SK-N-MC (cell line): ENCODE data around the gene NWD2.

ENCODE experiments used
- DNase-seq: peaks from one replicate; pipeline ENCODE4 v3.0.0-alpha.2; 2011; ENCODE audit warnings: low read depth, low spot score
- H3K27ac ChIP-seq: fragments of 200-600 bp; sonication (generic); 2 replicates; pipeline ENCODE4 v1.5.1; 2016; ENCODE audit warnings: mixed run types
- H3K36me3 ChIP-seq: fragments of 200-600 bp; sonication (generic); 2 replicates; pipeline ENCODE4 v1.6.1; 2017; ENCODE audit warnings: antibody characterized with exemption, low read length, mixed read lengths; ENCODE audit not compliant: insufficient read depth
- H3K4me3 ChIP-seq: fragments of 200-600 bp; sonication (generic); 2 replicates; pipeline ENCODE4 v1.5.1; 2016
- H3K9ac ChIP-seq: fragments of 200-600 bp; sonication (generic); 2 replicates; pipeline ENCODE4 v1.8.0; 2017; ENCODE audit warnings: mixed run types, mixed read lengths; ENCODE audit not compliant: insufficient read length
- H3K9me3 ChIP-seq: fragments of 200-600 bp; sonication (generic); 2 replicates; pipeline ENCODE4 v1.6.1; 2017; ENCODE audit warnings: low read depth, mild to moderate bottlenecking, antibody characterized with exemption, low read length, moderate library complexity, mixed read lengths
- EZH2 ChIP-seq: fragments of 200-600 bp; sonication (generic); IDR thresholded peaks from one replicate; pipeline ENCODE4 v1.6.1; 2017; ENCODE audit warnings: antibody characterized with exemption
- FOXP2 ChIP-seq: optimal IDR thresholded peaks from 2 replicates; pipeline ENCODE3; 2011; ENCODE audit warnings: mild to moderate bottlenecking, moderate library complexity; ENCODE audit not compliant: insufficient read depth; ENCODE audit errors: extremely low read length, control extremely low read depth
- POLR2AphosphoS5 ChIP-seq: IDR thresholded peaks from 2 replicates; pipeline ENCODE4 v1.6.1; 2012; ENCODE audit warnings: mild to moderate bottlenecking, low read depth, low read length, borderline replicate concordance

Gene NWD2

DNA sequence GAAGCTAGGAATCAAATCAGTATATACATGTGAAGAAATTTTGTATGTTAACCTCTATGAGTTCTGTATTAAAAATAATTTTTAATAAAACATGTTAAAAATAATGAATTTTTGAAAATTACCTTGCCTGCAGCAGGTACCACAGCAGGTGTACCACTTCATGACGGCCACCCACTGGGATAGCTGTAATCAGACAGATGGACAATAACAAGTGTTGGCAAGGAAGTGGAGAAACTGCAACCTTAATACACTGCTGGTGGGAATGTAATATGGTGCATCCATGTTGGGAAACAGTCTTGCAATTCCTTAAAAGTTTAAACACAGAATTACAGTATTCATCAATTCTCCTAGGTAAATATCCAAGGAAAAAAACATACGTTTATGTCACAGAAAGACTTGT is 232.1 kb downstream of the NWD2 start:
- TF ChIP-seq FOXP2, result no peak
- Histone ChIP-seq H3K4me3 (no peak overlapping the region), H3K9ac (no peak overlapping the region), H3K36me3 (no peaks in the 10 kb centered on the region), H3K27ac (no peak overlapping the region), H3K9me3 (no peaks in the 10 kb centered on the region)
- no peak for DNase-seq

GRCh38 chr4:37477126-37477525 is 232.6 kb downstream of the NWD2 start:
- no peak overlapping the region for H3K4me3 ChIP-seq
- H3K9me3 ChIP-seq, result no peaks in the 10 kb centered on the region
- H3K27ac ChIP-seq, result no peak overlapping the region
- no peak overlapping the region for H3K9ac ChIP-seq
- H3K36me3 ChIP-seq, result no peaks in the 10 kb centered on the region
- DNase-seq, result no peak
- TF ChIP-seq EZH2 (no peak), FOXP2 (no peak), POLR2AphosphoS5 (no peak)

GRCh38 chr4:37478151-37478550 is 233.6 kb downstream of the NWD2 start:
- no peak for DNase-seq
- no peak overlapping the region for H3K4me3 ChIP-seq
- no peak overlapping the region for H3K9ac ChIP-seq
- H3K27ac ChIP-seq, result no peak overlapping the region
- no peaks in the 10 kb centered on the region for H3K36me3 ChIP-seq
- no peaks in the 10 kb centered on the region for H3K9me3 ChIP-seq
- TF ChIP-seq POLR2AphosphoS5 (no peak), EZH2 (no peak), FOXP2 (no peak)

DNA sequence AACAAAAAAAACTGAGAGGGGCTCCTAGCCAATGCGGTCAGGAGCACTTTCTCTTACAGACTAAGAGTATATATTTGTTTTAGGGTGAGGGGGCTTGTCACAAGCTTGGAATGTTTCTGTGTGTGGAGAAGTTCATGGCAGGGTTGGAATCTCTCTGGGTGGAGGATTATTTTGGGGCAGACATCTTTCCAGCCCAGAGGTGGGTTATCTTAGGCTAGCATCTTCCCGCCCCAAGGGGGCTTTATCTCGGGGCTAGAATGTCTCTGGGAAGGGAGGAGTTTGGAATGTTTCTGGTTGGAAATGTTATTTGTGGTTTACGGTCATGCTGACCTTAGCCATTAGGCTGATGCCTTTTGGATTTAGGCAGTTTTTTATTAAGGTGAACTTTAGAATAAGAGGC is 236.0 kb downstream of the NWD2 start:
- Histone ChIP-seq H3K9me3 (no peaks in the 10 kb centered on the region), H3K36me3 (no peaks in the 10 kb centered on the region), H3K9ac (no peak overlapping the region), H3K27ac (no peak overlapping the region), H3K4me3 (no peak overlapping the region)
- TF ChIP-seq FOXP2, result no peak
- TF ChIP-seq EZH2, result no peak
- TF ChIP-seq POLR2AphosphoS5, result no peak
- no peak for DNase-seq

- DNase-seq, result no peak
- TF ChIP-seq POLR2AphosphoS5, result no peak
- H3K4me3 ChIP-seq, result no peak overlapping the region
- H3K9ac ChIP-seq, result no peak overlapping the region
- no peaks in the 10 kb centered on the region for H3K36me3 ChIP-seq
- no peaks in the 10 kb centered on the region for H3K9me3 ChIP-seq
- H3K27ac ChIP-seq, result no peak overlapping the region
Measured at GRCh38 chr4:37481547-37482122, 237.1 kb downstream of the NWD2 start.

GRCh38 chr4:37482236-37482913 is 237.8 kb downstream of the NWD2 start:
- TF ChIP-seq FOXP2 (no peak), POLR2AphosphoS5 (no peak), EZH2 (no peak)
- Histone ChIP-seq H3K36me3 (no peaks in the 10 kb centered on the region), H3K9ac (no peak overlapping the region), H3K9me3 (no peaks in the 10 kb centered on the region), H3K27ac (no peak overlapping the region), H3K4me3 (no peak overlapping the region)
- DNase-seq, result no peak

DNA sequence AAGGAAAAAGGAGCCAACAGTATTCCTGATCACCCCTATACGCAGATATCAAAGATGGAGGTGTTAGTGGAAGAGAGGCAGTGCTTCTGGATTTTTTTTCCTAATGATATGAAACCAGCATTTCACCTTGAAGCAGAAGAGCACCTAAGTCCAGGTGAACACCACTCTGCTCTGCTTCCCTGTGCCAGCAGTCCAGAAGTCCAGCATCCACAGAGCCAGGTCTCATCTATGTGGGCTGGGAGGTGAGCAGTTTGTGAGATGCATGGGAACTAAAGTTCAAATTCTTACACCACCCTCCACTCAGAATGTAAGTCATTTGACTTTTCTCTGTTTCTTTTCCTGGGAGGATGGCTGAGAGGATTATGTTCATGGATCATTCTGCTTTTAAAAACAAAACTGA is 239.1 kb downstream of the NWD2 start:
- no peak for DNase-seq
- H3K27ac ChIP-seq, result no peak overlapping the region
- H3K4me3 ChIP-seq, result no peak overlapping the region
- no peak overlapping the region for H3K9ac ChIP-seq
- H3K36me3 ChIP-seq, result no peaks in the 10 kb centered on the region
- H3K9me3 ChIP-seq, result no peaks in the 10 kb centered on the region
- TF ChIP-seq EZH2, result no peak
- TF ChIP-seq FOXP2, result no peak
- no peak for TF ChIP-seq POLR2AphosphoS5

DNA sequence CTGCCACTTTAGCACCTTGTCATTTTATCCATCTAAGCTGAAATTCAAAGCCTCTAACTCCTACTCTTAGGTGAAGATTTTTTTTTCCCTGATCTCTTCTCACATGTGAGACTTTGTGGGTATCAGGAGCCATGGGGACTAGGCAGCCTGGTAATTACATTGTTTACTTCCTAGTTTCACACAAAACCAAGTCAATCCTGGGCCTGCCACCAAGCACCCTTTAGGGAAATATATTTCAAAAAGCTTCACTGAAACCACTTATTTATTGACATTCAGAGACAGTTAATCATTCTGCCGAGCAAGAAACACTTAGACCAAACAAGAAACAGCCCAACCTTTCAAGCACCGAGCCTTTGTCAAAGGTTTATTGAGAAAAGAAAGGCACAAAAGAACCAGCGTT is 241.6 kb downstream of the NWD2 start:
- TF ChIP-seq FOXP2 (no peak), POLR2AphosphoS5 (no peak), EZH2 (no peak)
- no peaks in the 10 kb centered on the region for H3K36me3 ChIP-seq
- no peak overlapping the region for H3K27ac ChIP-seq
- no peaks in the 10 kb centered on the region for H3K9me3 ChIP-seq
- H3K4me3 ChIP-seq, result no peak overlapping the region
- H3K9ac ChIP-seq, result no peak overlapping the region
- DNase-seq, result no peak

DNA sequence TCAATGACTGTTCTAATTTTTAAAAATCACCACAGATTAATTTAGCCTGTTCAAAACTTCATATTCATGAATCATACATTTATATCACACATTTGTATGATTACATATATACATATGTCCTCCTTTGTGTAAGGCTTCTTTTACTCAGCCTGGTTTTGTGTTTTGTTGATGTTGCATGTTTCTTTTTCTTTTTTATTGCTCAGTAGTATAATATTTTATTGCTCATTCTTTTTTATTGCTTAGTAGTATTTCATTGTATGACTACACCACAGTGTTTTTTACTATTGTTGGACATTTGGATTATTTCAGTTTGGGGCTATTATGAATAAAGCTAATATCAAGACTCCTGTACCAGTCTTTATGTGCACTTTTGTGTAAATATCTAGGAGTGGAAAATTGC is 243.1 kb downstream of the NWD2 start:
- DNase-seq, result no peak
- H3K9me3 ChIP-seq, result no peaks in the 10 kb centered on the region
- H3K4me3 ChIP-seq, result no peak overlapping the region
- no peaks in the 10 kb centered on the region for H3K36me3 ChIP-seq
- H3K9ac ChIP-seq, result no peak overlapping the region
- TF ChIP-seq FOXP2 (no peak), EZH2 (no peak), POLR2AphosphoS5 (no peak)
- no peak overlapping the region for H3K27ac ChIP-seq
